HG02870 (cell line): ENCODE data around the gene MRTFB.
"Not testable (repeated sequence)": the region's sequence is repeated elsewhere in the genome, so short reads cannot be mapped to it uniquely, and the experiment has no call there.

Source experiments
- ATAC-seq: cut with Tn5 transposase; IDR thresholded peaks from one replicate; pipeline ENCODE4 v1.9.1; 2021; ENCODE audit warnings: mild to moderate bottlenecking, moderate library complexity; ENCODE audit not compliant: unreplicated experiment

The MRTFB gene

GRCh38 chr16:14104066-14104465 is 32.9 kb downstream of the MRTFB start:
- ATAC-seq, result no peak

GRCh38 chr16:14105760-14106375 is 34.7 kb downstream of the MRTFB start:
- ATAC-seq, result no peak

DNA sequence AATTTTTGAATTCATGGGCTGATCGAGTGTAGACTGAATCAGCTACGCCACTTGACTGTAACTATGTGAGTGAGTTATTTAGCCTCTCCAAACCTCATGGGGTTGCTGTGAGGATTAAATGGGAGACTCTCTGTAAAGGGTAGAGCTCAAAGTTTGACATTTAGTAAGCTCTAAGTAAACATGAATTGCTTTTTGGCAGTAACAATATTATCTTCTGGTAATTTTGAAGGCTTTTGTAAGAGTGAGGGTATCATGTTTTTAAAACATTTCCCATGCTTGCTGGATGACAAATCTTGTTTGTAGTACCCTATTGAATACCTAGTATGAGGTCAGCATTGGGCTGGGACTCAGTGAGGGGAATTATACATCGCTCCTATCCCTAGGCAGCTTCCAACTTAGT is 35.3 kb downstream of the MRTFB start:
- no peak for ATAC-seq

- ATAC-seq, result no peak
Observed at GRCh38 chr16:14106961-14107360, 35.8 kb downstream of the MRTFB start.

- ATAC-seq, result no peak
Observed at GRCh38 chr16:14109077-14109775, 38.1 kb downstream of the MRTFB start.

DNA sequence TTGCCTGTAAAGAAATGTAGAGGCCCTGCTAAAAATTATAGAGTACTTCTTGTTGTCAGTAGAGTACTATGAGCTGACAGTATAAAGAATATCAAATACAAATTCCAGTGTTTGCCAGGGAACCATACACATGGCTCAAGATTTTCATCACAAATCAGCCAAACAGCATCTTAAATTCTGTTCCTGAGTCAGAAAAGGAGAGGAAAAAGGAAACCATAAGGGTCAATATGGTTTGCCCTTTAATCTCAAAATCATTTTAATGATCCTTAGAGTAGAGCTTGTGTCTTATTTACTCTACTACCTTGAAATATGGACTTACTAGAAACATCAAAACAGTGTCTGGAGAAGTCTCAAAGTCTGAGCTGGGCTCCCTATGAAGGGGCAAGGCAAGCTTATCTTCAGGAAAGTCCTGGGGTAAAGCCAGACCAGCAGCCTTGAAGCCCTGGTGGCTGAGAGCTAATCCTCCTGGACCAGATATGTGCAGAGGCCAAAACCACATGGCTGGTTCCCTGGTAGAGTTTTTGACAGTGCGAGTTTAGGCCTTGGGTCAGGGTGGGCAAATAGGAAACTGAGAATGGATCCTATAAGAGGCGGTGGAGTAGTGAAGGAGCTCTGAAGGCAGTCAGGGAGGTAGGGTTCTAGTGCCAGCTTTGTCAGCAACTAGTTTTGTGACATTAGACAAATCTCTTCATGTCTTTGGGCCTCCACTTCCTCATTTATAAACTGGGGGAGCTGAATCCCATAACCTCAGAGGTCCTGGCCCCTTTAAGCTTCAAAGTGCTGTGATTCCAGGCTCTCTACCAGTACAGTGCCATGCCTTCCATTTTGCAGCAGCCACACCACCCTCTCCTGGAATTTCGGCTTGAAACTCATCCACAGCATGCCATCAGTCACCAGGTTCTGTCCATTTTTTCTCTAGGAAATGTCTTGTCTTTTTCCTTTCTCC is 38.9 kb downstream of the MRTFB start:
- no peak for ATAC-seq

DNA sequence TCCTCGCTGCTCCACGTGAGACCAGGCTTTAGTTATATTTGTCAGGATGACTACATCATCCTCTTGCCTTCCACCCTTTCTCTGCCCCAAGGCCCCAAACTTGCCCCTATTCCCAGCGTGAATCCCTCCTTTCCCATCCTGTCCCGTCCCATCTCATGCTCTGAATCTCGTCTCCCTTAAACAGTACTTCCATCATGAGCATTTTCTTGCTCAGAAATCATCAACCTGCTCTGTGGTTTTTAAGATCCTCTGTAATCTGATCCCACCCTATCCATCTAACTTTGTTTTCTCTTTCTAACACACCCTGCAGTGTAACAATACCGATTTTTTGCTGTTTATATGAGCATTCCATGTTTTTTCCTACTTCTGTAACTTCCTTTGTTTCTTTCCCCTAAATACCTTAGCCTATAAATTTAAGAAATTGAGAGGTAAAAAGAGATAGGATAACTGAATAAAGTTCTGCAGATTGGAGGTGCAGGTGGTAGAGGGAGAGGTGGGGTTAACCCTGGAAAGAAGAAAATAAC is 39.7 kb downstream of the MRTFB start:
- ATAC-seq, result no peak

GRCh38 chr16:14111713-14112538 is 40.8 kb downstream of the MRTFB start:
- ATAC-seq, result no peak

GRCh38 chr16:14112539-14112856 is 41.4 kb downstream of the MRTFB start:
- no peak for ATAC-seq

- no peak for ATAC-seq
Observed at GRCh38 chr16:14113344-14113743, 42.2 kb downstream of the MRTFB start.

GRCh38 chr16:14117051-14117450 is 45.9 kb downstream of the MRTFB start:
- ATAC-seq, result no peak

GRCh38 chr16:14119799-14120198 is 48.7 kb downstream of the MRTFB start:
- no peak for ATAC-seq

DNA sequence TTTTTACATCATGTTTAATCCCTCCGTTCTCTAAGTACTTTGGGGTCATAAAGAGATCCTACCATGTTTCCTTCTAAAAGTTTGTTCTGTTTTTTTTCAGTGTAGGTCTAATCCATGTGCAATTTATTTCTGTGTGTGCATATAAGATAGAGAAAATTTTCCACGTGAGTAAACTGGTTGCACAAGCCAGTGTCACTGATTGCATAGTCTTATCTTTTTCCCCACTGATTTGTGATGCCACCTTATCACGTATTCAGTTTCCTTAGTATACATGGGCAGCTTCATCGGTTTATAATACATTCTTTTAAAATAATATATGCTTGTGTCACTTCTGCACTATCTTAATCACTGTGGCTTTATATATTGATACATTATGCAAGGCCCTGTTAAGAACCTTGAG is 49.2 kb downstream of the MRTFB start:
- ATAC-seq, result no peak

- ATAC-seq, result peak; percentile 47
Observed at GRCh38 chr16:14121142-14121541, 50.0 kb downstream of the MRTFB start.

GRCh38 chr16:14121872-14122271 is 50.8 kb downstream of the MRTFB start:
- no peak for ATAC-seq

DNA sequence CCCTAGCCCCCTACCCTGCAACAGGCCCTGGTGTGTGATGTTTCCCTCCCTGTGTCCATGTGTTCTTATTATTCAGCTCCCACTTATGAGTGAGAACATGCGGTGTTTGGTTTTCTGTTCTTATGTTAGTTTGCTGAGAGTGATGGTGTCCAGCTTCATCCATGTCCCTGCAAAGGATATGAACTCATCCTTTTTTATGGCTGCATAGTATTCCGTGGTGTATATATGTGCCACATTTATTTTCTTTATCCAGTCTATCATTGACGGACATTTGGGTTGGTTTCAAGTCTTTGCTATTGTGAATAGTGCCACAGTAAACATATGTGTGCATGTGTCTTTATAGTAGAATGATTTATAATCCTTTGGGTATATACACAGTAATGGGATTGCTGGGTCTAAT is 51.3 kb downstream of the MRTFB start:
- not testable (repeated sequence) for ATAC-seq

- no peak for ATAC-seq
Observed at GRCh38 chr16:14125000-14125681, 54.0 kb downstream of the MRTFB start.

- no peak for ATAC-seq
Observed at GRCh38 chr16:14125708-14126107, 54.6 kb downstream of the MRTFB start.

GRCh38 chr16:14128097-14128496 is 57.0 kb downstream of the MRTFB start:
- no peak for ATAC-seq

GRCh38 chr16:14129502-14129901 is 58.4 kb downstream of the MRTFB start:
- no peak for ATAC-seq
